Endothelial cell of umbilical vein (primary cell): ENCODE measurements around the gene VPREB1.

Source experiments
- EZH2 ChIP-seq: IDR thresholded peaks from 2 replicates; pipeline ENCODE4 v1.6.1; 2012; ENCODE audit warnings: borderline replicate concordance, low read depth, mild to moderate bottlenecking, moderate library complexity, low read length, inconsistent platforms; ENCODE audit not compliant: severe bottlenecking
- MYC ChIP-seq: IDR thresholded peaks from one replicate; pipeline ENCODE4 v1.6.1; 2011; ENCODE audit warnings: mild to moderate bottlenecking, low read depth, low read length
- POLR2A ChIP-seq: IDR thresholded peaks from 2 replicates; pipeline ENCODE4 v1.6.1; 2012; ENCODE audit warnings: low read depth, mild to moderate bottlenecking, control low read depth, low read length
- POLR2AphosphoS5 ChIP-seq: IDR thresholded peaks from 2 replicates; pipeline ENCODE4 v1.6.1; 2012; ENCODE audit warnings: low read depth, mild to moderate bottlenecking, control low read depth, low read length, moderate library complexity; ENCODE audit not compliant: insufficient read depth
- TF ChIP-seq, protein P1 (sequence below), 2 donors: IDR thresholded peaks; 1 replicate in 1 of 2; 2 replicates in 1 of 2; pipeline ENCODE4 v1.5.1; 2011; ENCODE audit warnings: low read length in 2 of 2, mild to moderate bottlenecking in 2 of 2, moderate library complexity in 2 of 2, control low read depth in 1 of 2, inconsistent platforms in 1 of 2, low read depth in 1 of 2; ENCODE audit not compliant: insufficient read depth in 1 of 2; ENCODE audit errors: extremely low read depth in 1 of 2
- TF ChIP-seq, protein P2 (sequence below): IDR thresholded peaks from 2 replicates; pipeline ENCODE4 v1.6.1; 2011; ENCODE audit not compliant: insufficient read depth, insufficient read length

DNA sequence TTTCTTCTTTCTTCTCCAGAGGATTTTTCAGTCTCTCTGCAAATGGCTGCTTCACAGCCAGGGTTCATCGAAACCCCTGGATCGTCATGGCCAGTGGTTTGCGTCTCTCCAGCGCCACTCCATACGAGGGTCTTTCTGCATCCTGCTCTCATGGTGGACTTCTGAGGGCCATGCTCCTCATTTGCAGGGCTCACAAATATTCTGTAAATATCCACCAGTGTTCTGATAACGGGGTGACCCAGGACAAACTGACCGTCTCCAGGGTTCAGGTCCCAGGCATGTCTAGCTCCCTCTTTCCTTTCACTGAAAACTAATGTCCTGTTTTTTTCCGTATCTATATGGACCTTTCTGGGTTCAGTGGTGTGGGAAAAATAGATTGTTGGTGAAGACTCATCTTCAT lies 15.7 kb upstream of the VPREB1 start:
- TF ChIP-seq, protein P1, sequence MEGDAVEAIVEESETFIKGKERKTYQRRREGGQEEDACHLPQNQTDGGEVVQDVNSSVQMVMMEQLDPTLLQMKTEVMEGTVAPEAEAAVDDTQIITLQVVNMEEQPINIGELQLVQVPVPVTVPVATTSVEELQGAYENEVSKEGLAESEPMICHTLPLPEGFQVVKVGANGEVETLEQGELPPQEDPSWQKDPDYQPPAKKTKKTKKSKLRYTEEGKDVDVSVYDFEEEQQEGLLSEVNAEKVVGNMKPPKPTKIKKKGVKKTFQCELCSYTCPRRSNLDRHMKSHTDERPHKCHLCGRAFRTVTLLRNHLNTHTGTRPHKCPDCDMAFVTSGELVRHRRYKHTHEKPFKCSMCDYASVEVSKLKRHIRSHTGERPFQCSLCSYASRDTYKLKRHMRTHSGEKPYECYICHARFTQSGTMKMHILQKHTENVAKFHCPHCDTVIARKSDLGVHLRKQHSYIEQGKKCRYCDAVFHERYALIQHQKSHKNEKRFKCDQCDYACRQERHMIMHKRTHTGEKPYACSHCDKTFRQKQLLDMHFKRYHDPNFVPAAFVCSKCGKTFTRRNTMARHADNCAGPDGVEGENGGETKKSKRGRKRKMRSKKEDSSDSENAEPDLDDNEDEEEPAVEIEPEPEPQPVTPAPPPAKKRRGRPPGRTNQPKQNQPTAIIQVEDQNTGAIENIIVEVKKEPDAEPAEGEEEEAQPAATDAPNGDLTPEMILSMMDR (IDR thresholded peaks at IDR 0.05; ENCODE audit: extremely low read depth in 1 of 2, insufficient read depth in 1 of 2, low read depth in 1 of 2, low read length in 2 of 2): no peak
- TF ChIP-seq EZH2 (no peak), POLR2AphosphoS5 (no peak), POLR2A (no peak), MYC (no peak)
- TF ChIP-seq, protein P2, sequence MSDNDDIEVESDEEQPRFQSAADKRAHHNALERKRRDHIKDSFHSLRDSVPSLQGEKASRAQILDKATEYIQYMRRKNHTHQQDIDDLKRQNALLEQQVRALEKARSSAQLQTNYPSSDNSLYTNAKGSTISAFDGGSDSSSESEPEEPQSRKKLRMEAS: no peak
